Measurements from ENCODE around the gene ATG7. TPM values are rescaled to one million over a fixed set of nuclear protein-coding genes. Genes with fewer than 3 reads are reported as not detected.
"Not testable (repeated sequence)": the region's sequence is repeated elsewhere in the genome, so short reads cannot be mapped to it uniquely, and the experiment has no call there.

The ATG7 gene
- total RNA-seq, 1 donor, result 92.4 TPM

DNA sequence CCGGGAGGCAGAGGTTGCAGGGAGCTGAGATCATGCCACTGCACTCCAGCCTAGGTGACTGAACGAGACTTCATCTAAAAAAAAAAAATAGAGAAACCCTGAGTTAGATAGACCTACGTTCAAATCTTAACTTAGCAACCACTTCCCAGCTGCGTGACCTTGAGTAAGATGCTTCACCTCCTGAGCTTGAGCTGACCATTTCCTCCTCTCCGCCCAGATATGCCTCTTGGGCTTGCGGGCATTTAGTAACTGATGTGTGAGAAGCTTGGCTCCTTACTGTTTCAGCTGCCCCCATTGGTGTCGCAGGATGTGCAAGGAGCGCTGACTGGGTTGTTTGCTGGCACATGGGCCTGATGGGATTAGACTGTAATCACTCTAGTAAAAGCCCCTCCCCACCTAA is 26.9 kb upstream of the ATG7 start:
- Histone ChIP-seq H3K4me1 (ENCODE audit: insufficient read depth, low read length) (no peaks in the 10 kb centered on the region), H3K9me3 (ENCODE audit: low read depth, low read length) (no peaks in the 10 kb centered on the region), H3K27me3 (ENCODE audit: insufficient read depth, low read length) (no peaks in the 10 kb centered on the region), H3K4me3 (ENCODE audit: low read length) (no peak overlapping the region)

DNA sequence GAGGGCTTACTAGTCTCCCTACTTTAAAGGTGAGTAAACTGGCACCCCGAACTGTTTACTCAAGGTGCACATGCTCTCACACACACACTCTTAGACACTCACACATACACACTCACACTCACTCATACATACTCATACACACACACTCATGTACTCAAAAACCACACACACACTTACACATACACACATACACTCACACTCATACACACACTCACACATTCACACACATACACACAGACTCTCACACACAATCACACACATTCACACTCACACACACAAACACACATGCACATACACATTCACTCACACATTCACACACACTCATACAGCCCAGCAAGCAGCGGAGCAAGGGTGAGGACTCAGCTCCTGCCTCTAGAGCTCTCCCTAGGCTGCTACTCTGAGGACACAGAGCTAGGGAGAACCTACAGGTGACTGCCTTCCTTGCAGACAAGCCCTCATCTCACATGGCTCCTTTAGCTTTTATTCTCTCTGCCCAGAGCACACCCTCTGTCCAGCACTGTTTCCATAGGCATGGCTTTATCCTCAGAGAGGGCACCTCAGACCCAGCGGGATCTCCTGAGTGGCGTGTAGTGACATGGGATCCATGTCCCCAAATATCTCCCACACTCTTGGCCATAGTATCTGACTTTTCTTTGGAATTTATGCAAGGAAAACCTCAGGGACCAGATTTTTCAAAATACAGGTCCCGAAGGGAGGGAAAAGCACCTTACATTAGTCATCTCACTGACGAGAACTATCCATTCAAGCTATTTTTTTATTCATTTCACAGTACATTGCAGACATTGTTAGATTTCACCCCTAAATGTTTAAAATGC is 26.2 kb upstream of the ATG7 start:
- no peaks in the 10 kb centered on the region for H3K27me3 ChIP-seq (ENCODE audit: insufficient read depth, low read length)
- no peaks in the 10 kb centered on the region for H3K4me1 ChIP-seq (ENCODE audit: insufficient read depth, low read length)
- H3K4me3 ChIP-seq (ENCODE audit: low read length), result no peak overlapping the region
- H3K9me3 ChIP-seq (ENCODE audit: low read depth, low read length), result no peaks in the 10 kb centered on the region

DNA sequence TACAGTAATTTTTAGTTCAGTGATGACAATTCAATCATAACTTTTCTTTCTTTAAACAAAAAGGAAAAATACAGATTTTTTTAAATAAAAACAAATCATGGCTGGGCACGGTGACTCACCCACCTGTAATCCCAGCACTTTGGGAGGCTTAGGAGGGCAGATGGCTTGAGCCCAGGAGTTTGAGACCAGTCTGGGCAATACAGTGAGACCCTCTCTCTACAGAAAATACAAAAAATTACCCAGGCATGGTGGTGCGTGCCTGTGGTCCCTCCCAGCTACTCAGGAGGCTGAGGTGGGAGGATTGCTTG is 25.6 kb upstream of the ATG7 start:
- Histone ChIP-seq H3K27me3 (ENCODE audit: insufficient read depth, low read length) (no peaks in the 10 kb centered on the region), H3K9me3 (ENCODE audit: low read depth, low read length) (no peaks in the 10 kb centered on the region), H3K4me1 (ENCODE audit: insufficient read depth, low read length) (no peaks in the 10 kb centered on the region), H3K4me3 (ENCODE audit: low read length) (no peak overlapping the region)

DNA sequence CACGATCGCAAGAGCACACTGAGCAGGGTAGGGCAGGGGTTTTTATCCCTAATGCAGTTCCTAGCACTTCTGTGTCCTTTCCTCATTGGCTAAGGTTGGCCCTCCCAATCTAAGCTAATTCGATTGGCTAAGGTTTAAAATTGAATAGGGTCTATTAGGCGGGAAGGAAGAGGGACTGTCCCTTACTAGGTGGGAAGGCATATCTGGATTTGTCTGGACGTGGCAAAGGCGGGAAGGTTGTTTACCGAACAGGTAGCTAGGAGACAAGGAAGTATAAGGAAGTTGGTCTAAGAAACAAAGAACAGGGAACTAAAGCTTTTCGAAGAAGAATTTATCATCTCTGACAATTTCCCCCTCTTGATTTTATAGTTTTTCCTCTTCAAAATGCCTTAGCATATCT is 24.8 kb upstream of the ATG7 start:
- no peak overlapping the region for H3K4me3 ChIP-seq (ENCODE audit: low read length)
- no peaks in the 10 kb centered on the region for H3K4me1 ChIP-seq (ENCODE audit: insufficient read depth, low read length)
- no peaks in the 10 kb centered on the region for H3K27me3 ChIP-seq (ENCODE audit: insufficient read depth, low read length)
- no peaks in the 10 kb centered on the region for H3K9me3 ChIP-seq (ENCODE audit: low read depth, low read length)

DNA sequence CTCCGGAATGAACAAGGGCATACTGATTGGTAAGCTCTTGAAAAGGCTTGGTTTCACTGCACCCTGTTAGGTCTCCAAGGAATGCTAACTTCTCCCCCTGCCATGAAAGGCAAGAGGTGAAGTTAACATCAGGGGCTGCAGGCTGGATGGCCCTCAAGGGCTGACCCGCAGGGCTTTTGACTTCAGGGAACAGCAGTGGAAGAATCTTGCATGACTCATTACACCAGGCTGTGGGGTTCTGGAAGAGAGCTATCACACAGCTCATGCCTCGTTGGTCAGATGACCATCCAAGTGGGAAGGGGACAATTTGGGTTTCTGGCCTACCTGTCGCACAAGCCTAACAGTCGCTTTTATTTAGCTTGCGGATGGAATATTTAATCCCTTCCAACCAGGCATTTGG is 23.6 kb upstream of the ATG7 start:
- no peaks in the 10 kb centered on the region for H3K4me1 ChIP-seq (ENCODE audit: insufficient read depth, low read length)
- no peaks in the 10 kb centered on the region for H3K9me3 ChIP-seq (ENCODE audit: low read depth, low read length)
- no peak overlapping the region for H3K4me3 ChIP-seq (ENCODE audit: low read length)
- H3K27me3 ChIP-seq (ENCODE audit: insufficient read depth, low read length), result no peaks in the 10 kb centered on the region

DNA sequence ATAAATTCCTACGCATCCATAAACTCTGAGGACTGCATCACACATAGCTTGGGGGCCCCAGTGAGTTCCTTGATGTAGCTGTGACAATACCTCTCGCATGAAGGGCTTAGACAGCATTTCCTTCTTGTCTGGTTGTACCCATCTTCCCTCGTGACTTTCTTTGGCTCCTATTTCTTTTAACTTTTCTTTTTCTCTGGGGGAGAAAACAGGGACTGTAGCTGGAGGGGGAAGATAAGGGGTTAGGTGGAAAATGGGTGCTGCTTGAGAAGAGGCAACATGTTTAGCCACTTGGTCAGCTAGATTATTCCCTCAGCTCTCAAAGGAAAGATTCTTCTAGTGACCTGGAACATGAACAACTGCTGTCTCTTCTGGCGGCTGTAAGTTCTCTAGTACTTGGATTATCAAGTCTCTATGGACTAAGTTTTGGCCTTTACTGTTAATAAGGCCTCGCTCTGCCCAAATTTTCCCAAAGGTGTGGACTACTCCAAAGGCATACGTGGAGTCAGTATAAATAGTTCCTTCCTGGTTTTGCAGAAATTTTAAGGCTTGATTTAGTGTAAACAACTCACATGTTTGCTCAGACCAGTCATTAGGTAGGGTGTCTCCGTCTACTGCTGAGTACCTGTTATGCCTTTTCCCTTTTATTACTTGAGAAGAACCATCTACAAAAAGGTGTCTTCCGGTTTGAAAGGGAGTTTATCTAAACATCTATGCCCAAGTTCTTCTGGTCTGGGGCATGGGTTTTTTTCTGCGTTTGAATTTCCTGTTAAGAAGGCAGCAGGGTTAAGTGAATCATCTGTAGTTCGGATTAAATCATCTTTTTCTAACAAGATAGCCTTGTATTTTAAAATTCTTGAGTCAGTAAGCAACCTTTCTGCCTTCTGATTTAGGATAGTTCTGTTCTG is 21.0 kb upstream of the ATG7 start:
- H3K4me1 ChIP-seq (ENCODE audit: insufficient read depth, low read length), result no peaks in the 10 kb centered on the region
- H3K9me3 ChIP-seq (ENCODE audit: low read depth, low read length), result no peaks in the 10 kb centered on the region
- H3K4me3 ChIP-seq (ENCODE audit: low read length), result no peak overlapping the region
- no peaks in the 10 kb centered on the region for H3K27me3 ChIP-seq (ENCODE audit: insufficient read depth, low read length)

DNA sequence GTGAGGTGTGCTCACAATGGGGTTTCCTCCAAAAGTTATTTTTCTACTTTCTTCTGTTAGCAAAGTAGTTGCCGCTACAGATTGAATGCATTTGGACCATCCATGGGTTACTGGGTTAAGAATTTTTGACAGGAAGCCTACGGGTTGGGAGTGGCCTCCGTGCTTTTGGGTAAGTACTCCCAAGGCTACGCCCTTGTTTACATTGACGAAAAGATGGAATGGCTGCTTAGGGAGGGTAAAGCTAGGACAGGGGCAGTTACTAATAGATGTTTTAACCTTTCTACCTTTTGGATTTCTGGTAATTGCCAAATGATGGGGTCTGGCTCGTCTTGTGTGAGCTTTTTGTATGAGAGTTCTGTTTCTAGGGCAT is 20.4 kb upstream of the ATG7 start:
- H3K9me3 ChIP-seq (ENCODE audit: low read depth, low read length), result no peaks in the 10 kb centered on the region
- no peak overlapping the region for H3K4me3 ChIP-seq (ENCODE audit: low read length)
- H3K4me1 ChIP-seq (ENCODE audit: insufficient read depth, low read length), result no peaks in the 10 kb centered on the region
- no peaks in the 10 kb centered on the region for H3K27me3 ChIP-seq (ENCODE audit: insufficient read depth, low read length)

DNA sequence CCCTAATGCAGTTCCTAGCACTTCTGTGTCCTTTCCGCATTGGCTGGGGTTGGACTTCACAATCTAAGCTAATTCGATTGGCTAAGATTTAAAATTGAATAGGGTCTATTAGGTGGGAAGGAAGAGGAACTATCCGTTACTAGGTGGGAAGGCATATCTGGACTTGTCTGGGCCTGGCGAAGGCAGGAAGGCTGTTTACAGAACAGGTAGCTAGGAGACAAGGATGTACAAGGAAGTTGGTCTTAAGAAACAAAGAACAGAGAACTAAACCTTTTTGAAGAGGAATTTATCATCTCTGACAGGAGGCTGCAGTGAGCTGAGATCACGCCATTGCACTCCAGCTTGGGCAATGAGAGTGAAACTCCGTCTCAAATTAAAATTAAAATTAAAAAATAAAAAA is 17.3 kb upstream of the ATG7 start:
- Histone ChIP-seq H3K27me3 (ENCODE audit: insufficient read depth, low read length) (no peaks in the 10 kb centered on the region), H3K4me1 (ENCODE audit: insufficient read depth, low read length) (no peaks in the 10 kb centered on the region), H3K9me3 (ENCODE audit: low read depth, low read length) (no peaks in the 10 kb centered on the region), H3K4me3 (ENCODE audit: low read length) (no peak overlapping the region)

DNA sequence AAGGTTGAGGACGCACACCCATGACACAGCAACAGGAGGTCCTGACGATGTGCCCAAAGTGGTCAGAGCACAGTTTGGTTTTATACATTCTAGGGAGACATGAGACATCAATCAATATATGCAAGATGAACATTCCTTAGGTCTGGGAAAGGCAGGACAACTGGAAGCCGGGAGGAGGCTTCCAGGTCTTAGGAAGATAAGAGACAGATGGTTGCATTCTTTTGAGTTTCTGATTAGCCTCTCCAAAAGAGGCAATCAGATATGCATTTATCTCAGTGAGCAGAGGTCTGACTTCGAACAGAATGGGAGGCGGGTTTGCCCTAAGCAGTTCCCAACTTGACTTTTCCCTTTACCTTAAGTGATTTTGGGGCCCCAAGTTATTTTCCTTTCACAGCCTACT is 16.7 kb upstream of the ATG7 start:
- not testable (repeated sequence) for H3K4me1 ChIP-seq (ENCODE audit: insufficient read depth, low read length); H3K4me3 ChIP-seq (ENCODE audit: low read length); H3K9me3 ChIP-seq (ENCODE audit: low read depth, low read length); H3K27me3 ChIP-seq (ENCODE audit: insufficient read depth, low read length)

DNA sequence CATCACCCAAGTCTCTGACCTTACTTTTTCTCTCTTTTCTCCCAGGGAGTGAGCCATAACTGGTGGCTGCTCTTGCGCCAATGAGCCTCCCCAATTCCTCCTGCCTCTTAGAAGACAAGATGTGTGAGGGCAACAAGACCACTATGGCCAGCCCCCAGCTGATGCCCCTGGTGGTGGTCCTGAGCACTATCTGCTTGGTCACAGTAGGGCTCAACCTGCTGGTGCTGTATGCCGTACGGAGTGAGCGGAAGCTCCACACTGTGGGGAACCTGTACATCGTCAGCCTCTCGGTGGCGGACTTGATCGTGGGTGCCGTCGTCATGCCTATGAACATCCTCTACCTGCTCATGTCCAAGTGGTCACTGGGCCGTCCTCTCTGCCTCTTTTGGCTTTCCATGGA is 13.2 kb upstream of the ATG7 start:
- H3K4me1 ChIP-seq (ENCODE audit: insufficient read depth, low read length), result no peaks in the 10 kb centered on the region

DNA sequence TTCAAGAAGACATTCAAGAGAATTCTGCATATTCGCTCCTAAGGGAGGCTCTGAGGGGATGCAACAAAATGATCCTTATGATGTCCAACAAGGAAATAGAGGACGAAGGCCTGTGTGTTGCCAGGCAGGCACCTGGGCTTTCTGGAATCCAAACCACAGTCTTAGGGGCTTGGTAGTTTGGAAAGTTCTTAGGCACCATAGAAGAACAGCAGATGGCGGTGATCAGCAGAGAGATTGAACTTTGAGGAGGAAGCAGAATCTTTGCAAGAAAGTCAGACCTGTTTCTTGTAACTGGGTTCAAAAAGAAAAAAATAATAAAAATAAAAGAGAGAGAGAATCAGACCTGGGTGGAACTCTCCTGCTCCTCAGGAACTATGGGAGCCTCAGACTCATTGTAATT is 11.7 kb upstream of the ATG7 start:
- H3K9me3 ChIP-seq (ENCODE audit: low read depth, low read length), result no peaks in the 10 kb centered on the region
- no peak overlapping the region for H3K4me3 ChIP-seq (ENCODE audit: low read length)
- H3K27me3 ChIP-seq (ENCODE audit: insufficient read depth, low read length), result peaks cover 6% of the 10 kb centered on the region
- no peaks in the 10 kb centered on the region for H3K4me1 ChIP-seq (ENCODE audit: insufficient read depth, low read length)

More for the DNA sequence above, 13.2 kb upstream of the ATG7 start:
- Histone ChIP-seq H3K9me3 (ENCODE audit: low read depth, low read length) (no peaks in the 10 kb centered on the region), H3K4me3 (ENCODE audit: low read length) (no peak overlapping the region), H3K27me3 (ENCODE audit: insufficient read depth, low read length) (peaks cover 3% of the 10 kb centered on the region)

DNA sequence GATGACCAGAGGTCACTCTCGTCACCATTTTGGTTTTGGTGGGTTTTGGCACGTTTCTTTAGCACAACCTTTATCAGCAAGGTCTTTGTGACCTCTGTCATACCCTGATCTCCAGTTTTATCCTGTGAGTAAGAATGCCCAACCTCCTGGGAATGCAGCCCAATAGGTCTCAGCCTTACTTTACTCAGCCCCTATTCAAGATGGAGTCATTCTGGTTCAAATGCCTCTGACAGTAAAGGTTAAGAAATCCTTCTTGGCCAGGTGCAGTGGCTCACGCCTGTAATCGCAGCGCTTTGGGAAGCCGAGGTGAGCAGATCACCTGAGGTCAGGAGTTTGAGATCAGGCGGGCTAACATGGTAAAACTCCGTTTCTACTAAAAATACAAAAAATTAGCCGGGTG is 3.2 kb upstream of the ATG7 start:
- H3K4me1 ChIP-seq (ENCODE audit: insufficient read depth, low read length), result peaks cover 18% of the 10 kb centered on the region
- H3K4me3 ChIP-seq (ENCODE audit: low read length), result no peak overlapping the region
- no peaks in the 10 kb centered on the region for H3K9me3 ChIP-seq (ENCODE audit: low read depth, low read length)
- peaks cover 3% of the 10 kb centered on the region for H3K27me3 ChIP-seq (ENCODE audit: insufficient read depth, low read length)

DNA sequence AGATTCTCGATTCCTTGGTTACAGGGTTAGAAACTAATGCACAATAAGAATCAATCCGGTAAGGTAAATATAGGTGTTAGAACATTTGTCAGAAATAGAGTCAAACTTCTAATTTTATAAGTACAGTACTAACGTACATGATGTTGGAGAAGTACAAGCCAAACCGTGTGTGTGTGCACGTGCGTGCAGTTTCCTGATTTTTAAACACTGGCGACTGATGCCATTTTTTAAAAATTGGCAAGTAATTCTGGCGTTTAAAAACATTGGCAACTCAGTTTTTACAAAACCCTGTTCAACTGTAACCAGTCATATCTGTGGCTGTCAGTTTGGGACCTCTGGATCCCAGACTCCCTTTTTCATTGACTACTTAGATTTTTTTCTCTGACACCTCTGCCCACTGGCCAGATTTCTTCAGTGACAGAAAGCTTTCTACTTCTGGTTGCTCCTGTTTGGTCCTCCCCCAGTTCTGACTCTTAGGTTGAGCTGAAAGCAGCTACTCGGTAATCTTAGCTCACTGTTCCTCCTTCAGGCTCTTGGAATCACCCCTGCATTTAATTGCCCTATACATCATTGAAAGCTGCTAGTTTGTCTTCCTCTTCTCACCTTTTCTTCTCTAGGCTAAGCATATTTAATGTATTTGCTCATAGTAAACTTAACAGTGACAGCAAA is 843 bp downstream of the ATG7 start:
- no peaks in the 10 kb centered on the region for H3K27me3 ChIP-seq (ENCODE audit: insufficient read depth, low read length)
- H3K9me3 ChIP-seq (ENCODE audit: low read depth, low read length), result no peaks in the 10 kb centered on the region
- peaks cover 54% of the 10 kb centered on the region for H3K4me1 ChIP-seq (ENCODE audit: insufficient read depth, low read length)
- H3K4me3 ChIP-seq (ENCODE audit: low read length), result peak overlapping the region; percentile 73

DNA sequence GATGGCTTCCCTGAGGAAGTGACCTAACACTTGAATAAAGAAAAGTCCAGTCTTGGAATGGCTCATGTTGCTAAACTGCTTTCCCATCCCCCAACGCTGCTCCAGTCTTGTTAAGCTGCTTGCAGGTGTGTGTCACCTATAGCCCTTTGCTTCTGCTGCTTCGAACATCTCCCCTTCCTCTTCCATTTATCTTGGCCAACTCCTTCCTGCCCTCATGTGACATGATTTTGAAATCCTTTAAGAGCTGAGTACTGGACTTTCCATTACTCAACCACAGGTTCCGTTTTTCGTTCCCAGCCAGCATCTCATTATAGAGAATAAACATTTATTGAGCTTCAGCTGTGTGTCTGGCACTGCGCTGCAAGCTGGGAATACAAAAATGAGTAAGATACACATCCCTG is 1.7 kb downstream of the ATG7 start:
- Histone ChIP-seq H3K4me3 (ENCODE audit: low read length) (peak overlapping the region; percentile 73), H3K4me1 (ENCODE audit: insufficient read depth, low read length) (peaks cover 61% of the 10 kb centered on the region), H3K27me3 (ENCODE audit: insufficient read depth, low read length) (no peaks in the 10 kb centered on the region), H3K9me3 (ENCODE audit: low read depth, low read length) (no peaks in the 10 kb centered on the region)

DNA sequence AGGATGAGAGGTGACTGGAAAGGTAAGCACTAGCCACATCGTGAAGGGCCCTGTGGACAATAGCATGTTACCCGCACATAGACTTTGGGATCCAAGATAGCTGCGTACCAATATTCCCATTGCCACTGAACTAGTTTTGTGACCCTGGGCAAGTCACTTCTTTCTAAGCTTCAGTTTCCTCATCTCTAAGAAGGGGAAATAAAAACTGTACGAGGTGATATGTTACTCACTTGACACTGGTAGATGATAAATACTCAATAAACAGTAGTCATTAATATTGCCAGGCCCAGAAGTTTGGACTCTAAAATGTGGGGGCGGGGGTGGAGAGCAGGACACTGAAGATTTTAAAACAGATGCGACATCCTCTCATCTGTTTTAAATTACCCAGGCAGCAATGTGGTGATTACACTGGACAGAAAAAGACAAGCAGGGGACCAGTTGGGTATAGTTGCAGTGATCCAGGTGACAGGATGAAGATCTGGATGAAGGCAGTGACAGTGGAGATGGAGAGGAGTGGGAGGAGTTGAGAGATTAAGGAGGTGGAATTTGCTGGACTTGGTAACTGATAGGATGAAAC is 2.5 kb downstream of the ATG7 start:
- Histone ChIP-seq H3K4me3 (ENCODE audit: low read length) (peak overlapping the region; percentile 4), H3K27me3 (ENCODE audit: insufficient read depth, low read length) (no peaks in the 10 kb centered on the region), H3K9me3 (ENCODE audit: low read depth, low read length) (no peaks in the 10 kb centered on the region), H3K4me1 (ENCODE audit: insufficient read depth, low read length) (peaks cover 65% of the 10 kb centered on the region)

All from mononuclear cell (primary cell).